ENCODE results near the gene PRR11. TPM values are rescaled to one million over a fixed set of nuclear protein-coding genes. Genes with fewer than 3 reads are reported as not detected.

Gene PRR11
- total and polyA plus RNA-seq, 2 of the 4 experiments (the other 2 are of a cell fraction), result 8.6 to 24.0 TPM

DNA sequence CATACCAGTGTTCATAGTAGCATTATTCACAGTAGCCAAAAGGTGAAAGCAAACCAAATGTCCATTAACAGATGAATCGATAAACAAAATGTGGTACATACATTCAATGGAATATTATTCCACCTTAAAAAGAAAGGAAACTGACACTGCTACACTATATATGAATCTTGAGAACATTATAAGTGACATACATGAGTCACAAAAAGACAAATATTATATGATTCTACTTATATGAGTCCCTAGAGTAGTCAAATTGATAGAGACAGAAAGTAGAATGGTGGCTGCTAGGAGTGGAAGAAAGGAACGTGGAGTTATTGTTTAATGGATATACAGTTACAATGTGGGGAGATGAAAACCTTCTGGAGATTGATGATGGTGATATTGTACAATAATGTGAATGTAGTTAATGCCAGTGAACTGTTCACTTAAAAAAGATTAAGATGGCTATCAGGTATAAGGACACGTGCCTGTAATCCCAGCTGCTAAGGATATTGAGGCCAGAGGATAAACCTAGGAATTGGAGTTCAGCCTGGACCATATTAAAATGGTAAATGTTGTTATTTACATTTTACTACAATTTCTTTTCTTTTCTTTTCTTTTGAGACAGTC, 28.6 kb upstream of the PRR11 start:
- no TSS peak for BruUV-seq (replicated peaks)
- no peak overlapping the region for H3K4ac ChIP-seq (ENCODE audit: low read depth, low read length)
- H2AK5ac ChIP-seq (ENCODE audit: low read depth, low read length), result no peak overlapping the region
- H3K27ac ChIP-seq (ENCODE audit: insufficient read depth, low read length), result no peak overlapping the region
- no peak overlapping the region for H2AFZ ChIP-seq (replicated peaks; ENCODE audit: low read length, poor library complexity)
- 100% methylated on average over 1 of the region's 3 CpGs; no CpG with 5 or more reads in 1 of the 2 experiments for WGBS, 2 experiments (ENCODE audit: extremely low coverage in 2 of 2, insufficient read length in 1 of 2)
- peaks cover 2% of the 10 kb centered on the region; the same call in 1 of the 2 replicates for H3K9me1 ChIP-seq (ENCODE audit: insufficient read depth, low read length)
- no peaks in the 10 kb centered on the region for H3K9me3 ChIP-seq (ENCODE audit: control insufficient read depth, insufficient read depth, low read length)
- no peak overlapping the region for H2BK5ac ChIP-seq (ENCODE audit: low read depth, low read length, poor library complexity, severe bottlenecking)
- CTCF ChIA-PET, result no interaction called here
- peaks cover 3% of the 10 kb centered on the region; the same call in 1 of the 2 replicates for H4K20me1 ChIP-seq (ENCODE audit: insufficient read depth, low read length)
- POLR2A ChIA-PET (ENCODE audit: unreplicated experiment), result no interaction called here
- intact Hi-C loops (cut with micrococcal nuclease), result no loop called here
- H4K91ac ChIP-seq (ENCODE audit: insufficient read depth, low read depth, low read length), result no peak overlapping the region
- H3K56ac ChIP-seq (ENCODE audit: extremely low read depth, insufficient read depth, low read length), result no peak overlapping the region
- H2BK20ac ChIP-seq (ENCODE audit: low read depth, low read length), result no peak overlapping the region
- H3K4me1 ChIP-seq (ENCODE audit: control insufficient read depth, insufficient read depth, low read length), result no peaks in the 10 kb centered on the region
- no peak overlapping the region for H3K14ac ChIP-seq (replicated peaks; ENCODE audit: low read depth, low read length)
- TF ChIP-seq, protein P1, sequence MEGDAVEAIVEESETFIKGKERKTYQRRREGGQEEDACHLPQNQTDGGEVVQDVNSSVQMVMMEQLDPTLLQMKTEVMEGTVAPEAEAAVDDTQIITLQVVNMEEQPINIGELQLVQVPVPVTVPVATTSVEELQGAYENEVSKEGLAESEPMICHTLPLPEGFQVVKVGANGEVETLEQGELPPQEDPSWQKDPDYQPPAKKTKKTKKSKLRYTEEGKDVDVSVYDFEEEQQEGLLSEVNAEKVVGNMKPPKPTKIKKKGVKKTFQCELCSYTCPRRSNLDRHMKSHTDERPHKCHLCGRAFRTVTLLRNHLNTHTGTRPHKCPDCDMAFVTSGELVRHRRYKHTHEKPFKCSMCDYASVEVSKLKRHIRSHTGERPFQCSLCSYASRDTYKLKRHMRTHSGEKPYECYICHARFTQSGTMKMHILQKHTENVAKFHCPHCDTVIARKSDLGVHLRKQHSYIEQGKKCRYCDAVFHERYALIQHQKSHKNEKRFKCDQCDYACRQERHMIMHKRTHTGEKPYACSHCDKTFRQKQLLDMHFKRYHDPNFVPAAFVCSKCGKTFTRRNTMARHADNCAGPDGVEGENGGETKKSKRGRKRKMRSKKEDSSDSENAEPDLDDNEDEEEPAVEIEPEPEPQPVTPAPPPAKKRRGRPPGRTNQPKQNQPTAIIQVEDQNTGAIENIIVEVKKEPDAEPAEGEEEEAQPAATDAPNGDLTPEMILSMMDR (conservative IDR thresholded peaks at IDR 0.05; ENCODE audit: low read depth, low read length), result no peak
- TF ChIP-seq, protein P2, sequence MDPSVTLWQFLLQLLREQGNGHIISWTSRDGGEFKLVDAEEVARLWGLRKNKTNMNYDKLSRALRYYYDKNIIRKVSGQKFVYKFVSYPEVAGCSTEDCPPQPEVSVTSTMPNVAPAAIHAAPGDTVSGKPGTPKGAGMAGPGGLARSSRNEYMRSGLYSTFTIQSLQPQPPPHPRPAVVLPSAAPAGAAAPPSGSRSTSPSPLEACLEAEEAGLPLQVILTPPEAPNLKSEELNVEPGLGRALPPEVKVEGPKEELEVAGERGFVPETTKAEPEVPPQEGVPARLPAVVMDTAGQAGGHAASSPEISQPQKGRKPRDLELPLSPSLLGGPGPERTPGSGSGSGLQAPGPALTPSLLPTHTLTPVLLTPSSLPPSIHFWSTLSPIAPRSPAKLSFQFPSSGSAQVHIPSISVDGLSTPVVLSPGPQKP (IDR thresholded peaks at IDR 0.05; ENCODE audit: borderline replicate concordance, low read depth, low read length), result no peak
- no peak for TF ChIP-seq FOS (IDR thresholded peaks at IDR 0.05; ENCODE audit: low read depth, low read length)
- TF ChIP-seq CEBPB (IDR thresholded peaks at IDR 0.05; ENCODE audit: low read depth, low read length), result no peak
- TF ChIP-seq RAD21 (IDR thresholded peaks at IDR 0.05; ENCODE audit: low read length), result no peak
- dilution Hi-C loops (cut with HindIII; ENCODE audit: low sequenced_read_pairs, unreplicated experiment), result no loop called here
- no peak overlapping the region for H3K23ac ChIP-seq (ENCODE audit: low read depth, low read length)
- H3K9ac ChIP-seq (ENCODE audit: low read depth, low read length), result no peak overlapping the region
- H3K79me1 ChIP-seq (ENCODE audit: low read depth in 1 of 2, low read length in 2 of 2), result peaks cover 20 to 41% of the 10 kb centered on the region in 2 experiments
- DNase-seq, result no peak
- no peak overlapping the region for H3K4me3 ChIP-seq (ENCODE audit: insufficient read depth, low read depth, low read length)
- no peak for ATAC-seq (ENCODE audit: low read depth)
- H3K36me3 ChIP-seq (ENCODE audit: control insufficient read depth, insufficient read depth, low read length), result peaks cover 6% of the 10 kb centered on the region
- in situ Hi-C loops (cut with MboI; ENCODE audit: low sequenced_read_pairs), result no loop called here
- no peak overlapping the region for H3K18ac ChIP-seq (ENCODE audit: low read depth, low read length)
- H2BK120ac ChIP-seq (ENCODE audit: low read depth, low read length), result no peak overlapping the region
- H4K8ac ChIP-seq (ENCODE audit: low read depth in 2 of 2, low read length in 2 of 2), result no peak overlapping the region
- H3K27me3 ChIP-seq (ENCODE audit: control insufficient read depth, insufficient read depth, low read length), result no peaks in the 10 kb centered on the region
- no peak overlapping the region for H3K4me2 ChIP-seq (ENCODE audit: low read depth, low read length)
- H2AK9ac ChIP-seq (replicated peaks; ENCODE audit: low read depth, low read length, poor library complexity), result no peak overlapping the region
- H4K5ac ChIP-seq (ENCODE audit: low read depth, low read length), result no peak overlapping the region
- no peak overlapping the region for H2BK15ac ChIP-seq (ENCODE audit: low read depth, low read length)
